Heart left ventricle (tissue), 16 donors: ENCODE results near the gene NME3. TPM values are rescaled to one million over a fixed set of nuclear protein-coding genes. Genes with fewer than 3 reads are reported as not detected.
"Not testable (repeated sequence)": the region's sequence is repeated elsewhere in the genome, so short reads cannot be mapped to it uniquely, and the experiment has no call there.

Experiments used
- ATAC-seq, 4 donors: fragments of 200-7000 bp; cut with Tn5 transposase; one replicate each; pipeline ENCODE4 v1.9.1; 2020 to 2022; ENCODE audit warnings: moderate library complexity in 4 of 4, mild to moderate bottlenecking in 3 of 4, moderate number of reproducible peaks in 1 of 4
- DNase-seq, 5 donors: peaks; one replicate each; pipeline ENCODE4 v3.0.0-alpha.2; 2020
- H3K27ac ChIP-seq, 12 donors: fragments of 200-600 bp; sonication (generic) in 4 of 12; one replicate each; pipeline versions ENCODE4 v1.5.0 to v1.8.0; 2016 to 2022; ENCODE audit warnings: mild to moderate bottlenecking in 2 of 12
- H3K27me3 ChIP-seq, 9 donors: fragments of 200-600 bp; sonication (generic) in 2 of 9; one replicate each; pipeline versions ENCODE4 v1.5.1 to v1.8.0; 2016 to 2022; ENCODE audit warnings: mild to moderate bottlenecking in 3 of 9
- H3K36me3 ChIP-seq, 9 donors: fragments of 200-600 bp; sonication (generic) in 2 of 9; one replicate each; pipeline versions ENCODE4 v1.5.0 to v1.8.0; 2018 to 2022; ENCODE audit warnings: mild to moderate bottlenecking in 2 of 9
- H3K4me1 ChIP-seq, 12 donors: fragments of 200-600 bp; sonication (generic) in 4 of 12; one replicate each; pipeline versions ENCODE4 v1.5.0 to v1.8.0; 2016 to 2022; ENCODE audit warnings: mild to moderate bottlenecking in 3 of 12
- H3K4me3 ChIP-seq, 12 donors: fragments of 200-600 bp; sonication (generic) in 4 of 12; one replicate each; pipeline versions ENCODE4 v1.5.0 to v1.8.0; 2017 to 2022; ENCODE audit warnings: mild to moderate bottlenecking in 9 of 12, moderate library complexity in 4 of 12
- H3K9me3 ChIP-seq, 12 donors: fragments of 200-600 bp; sonication (generic) in 4 of 12; one replicate each; pipeline versions ENCODE4 v1.5.0 to v1.8.0; 2016 to 2022; ENCODE audit warnings: mild to moderate bottlenecking in 1 of 12
- CTCF ChIP-seq, 12 donors: fragments of 200-600 bp; sonication (generic) in 4 of 12; IDR thresholded peaks; one replicate each; pipeline versions ENCODE4 v1.5.0 to v1.8.0; 2018 to 2022; ENCODE audit warnings: antibody characterized with exemption in 12 of 12, mild to moderate bottlenecking in 5 of 12
- POLR2A ChIP-seq, 2 donors: fragments of 450-650 bp; IDR thresholded peaks; one replicate each; pipeline ENCODE4 v1.6.1; 2017; ENCODE audit warnings: antibody characterized with exemption in 2 of 2, mild to moderate bottlenecking in 2 of 2, moderate library complexity in 2 of 2
- WGBS, 4 donors: extraction: QIAGEN DNeasy Blood & Tissue Kit in 2 of 4; methylation state at CpG; one replicate each; pipeline versions ENCODE4 v1.1.5 to v1.1.7; 2013 to 2018; 5-methylcytosine and 5-hydroxymethylcytosine counted together
- intact Hi-C, 10 donors: fragments of 100-400 bp; cut with DNase I; formaldehyde crosslinking; loops; one replicate each; pipeline versions ENCODE4 v1.11.1 to v1.14.2; 2022
- polyA plus RNA-seq, 2 donors: library from polyadenylated mRNA; stranded (reverse); fragments of 200-250 nt; gene quantifications; one replicate each; pipeline ENCODE4 v1.2.3, GENCODE V29; 2013
- total RNA-seq, 9 donors: library from RNA; depleted of rRNA in 2 of 9; stranded (reverse); fragments of >200 nt in 2 of 9; fragmentation: NEBNext Ultra II Directional in 3 of 9; extraction: Animal tissue kit (Norgen Biotek cat#: 25700) in 3 of 9; gene quantifications; one replicate each; pipeline versions ENCODE4 v1.1.0 to v1.2.4, GENCODE V29; 2016 to 2023
- donor health status: ischemic (EF 13 %, LVEDD 7.1; RV severe dilation, severe dysfunction).
- donor health status: healthy with polysubstance abuse.
- donor health status: DM: no; HTN: yes; CAD: no.
- donor health status: DM: no; HTN: no; CAD: no.
- donor health status: ischemic (EF 25% LVEDD 6.9; RV normal size, moderate dysfunction).
- donor health status: ischemic (EF 25% LVEDD 5.7; RV mildly dilated, moderate dysfunction).
- donor health status: healthy.
- donor health status: DM: yes; HTN: yes; CAD: no.
- donor health status: ischemic (EF 35%, LVEDD 5.7; RV mildly dilated, moderate dysfunction).
- donor health status: nonischemic (EF 11% LVEDD 7.7; RV severe dilation, severe dysfunction).
- donor health status: DM: yes; HTN: yes; CAD: no.
- donor health status: PGD.
- donor health status: ischemic (EF 29% LVEDD 5.4; RV normal size, mild dysfunction).
- donor health status: nonischemic (EF 23%, LVEDD 6.1; RV moderate dilation, normal function).

The NME3 gene
- total and polyA plus RNA-seq, 11 donors, result 24.4 to 86.4 (median 31.3) TPM

DNA sequence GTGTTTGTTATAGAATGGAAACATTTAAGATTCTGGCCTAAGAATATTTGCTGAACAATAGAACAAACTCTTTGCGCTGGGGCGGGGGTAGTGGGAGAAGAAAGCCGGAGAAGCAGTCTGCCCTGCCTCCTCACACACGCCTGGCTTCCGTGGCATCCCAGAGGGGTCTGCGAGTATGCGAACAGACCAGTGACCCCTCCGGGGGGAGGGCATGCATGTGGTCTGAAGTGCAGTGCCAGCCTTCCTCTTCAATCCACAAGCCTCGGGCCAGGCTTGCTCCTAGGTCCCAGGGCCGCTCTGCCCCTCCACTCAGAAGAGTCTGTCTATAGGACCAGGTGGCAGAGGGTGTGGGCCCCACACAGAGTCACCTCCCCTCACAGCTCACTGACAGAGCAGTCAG lies 36.3 kb upstream of the NME3 start:
- H3K4me1 ChIP-seq, result peaks cover 0 to under 1% (median 0%) of the 10 kb centered on the region in 12 donors
- H3K36me3 ChIP-seq, result peaks cover 0 to 59% (median 34%) of the 10 kb centered on the region in 9 donors
- no peaks in the 10 kb centered on the region for H3K27me3 ChIP-seq
- ATAC-seq (no peak), DNase-seq (no peak)
- intact Hi-C loops, result no loop called here
- H3K4me3 ChIP-seq, result no peak overlapping the region
- 82 to 92% (median 89%) methylated on average over 9 to 10 of the region's 10 CpGs for WGBS, 4 donors
- no peak overlapping the region for H3K27ac ChIP-seq
- TF ChIP-seq CTCF (IDR thresholded peaks at IDR 0.05) (no peak), POLR2A (IDR thresholded peaks at IDR 0.05) (no peak)
- peaks cover 0 to 6% (median 0%) of the 10 kb centered on the region in 12 donors for H3K9me3 ChIP-seq

DNA sequence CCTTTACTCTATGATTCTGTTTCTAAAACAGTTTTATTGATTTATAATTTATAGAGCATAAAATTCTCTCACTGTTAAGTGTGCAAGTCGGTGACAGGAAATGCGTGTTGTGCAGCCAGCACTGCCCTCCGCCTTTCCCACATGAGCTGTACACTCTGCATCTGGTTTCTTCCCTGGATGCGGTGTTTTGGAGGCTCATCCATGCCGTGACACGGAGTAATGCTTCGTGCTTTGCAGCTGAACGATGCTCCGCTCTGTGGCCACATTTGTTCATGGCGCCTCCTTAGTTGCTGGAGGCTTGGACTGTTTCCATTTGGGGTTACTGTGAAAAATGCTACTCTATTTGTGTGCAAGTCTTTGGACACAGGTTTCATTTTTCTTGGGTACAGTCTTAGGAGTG lies 29.4 kb upstream of the NME3 start:
- Histone ChIP-seq H3K36me3 (peaks cover 0 to 7% (median 2%) of the 10 kb centered on the region in 9 donors), H3K27me3 (no peaks in the 10 kb centered on the region), H3K9me3 (peaks cover 0 to 7% (median 0%) of the 10 kb centered on the region in 12 donors), H3K27ac (no peak overlapping the region), H3K4me1 (no peaks in the 10 kb centered on the region), H3K4me3 (no peak overlapping the region)
- intact Hi-C loops, result no loop called here
- no peak for DNase-seq
- no peak for TF ChIP-seq CTCF (IDR thresholded peaks at IDR 0.05)
- TF ChIP-seq POLR2A (IDR thresholded peaks at IDR 0.05), result no peak
- ATAC-seq, result no peak
- 69 to 85% (median 84%) methylated on average over 10 of the region's 10 CpGs for whole genome bisulfite sequencing, 4 donors

DNA sequence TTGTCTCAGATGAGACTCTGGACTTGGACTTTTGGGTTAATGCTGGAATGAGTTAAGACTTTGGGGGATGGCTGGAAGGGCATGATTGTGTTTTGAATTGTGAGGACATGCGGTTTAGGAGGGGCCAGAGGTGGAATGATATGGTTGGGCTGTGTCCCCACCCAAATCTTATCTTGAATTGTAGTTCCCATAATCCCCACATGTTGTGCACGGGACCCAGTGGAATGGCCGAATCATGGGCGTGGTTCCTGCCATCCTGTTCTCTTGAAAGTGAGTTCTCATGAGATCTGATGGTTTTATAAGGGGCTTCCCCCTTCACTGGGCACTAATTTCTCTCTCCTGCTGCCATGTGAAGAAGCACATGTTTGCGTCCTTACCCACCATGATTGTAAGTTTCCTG lies 27.9 kb upstream of the NME3 start:
- H3K4me1 ChIP-seq, intact Hi-C loops, H3K4me3 ChIP-seq, H3K27ac ChIP-seq, ATAC-seq, DNase-seq, H3K27me3 ChIP-seq, H3K9me3 ChIP-seq, H3K36me3 ChIP-seq: not testable (repeated sequence)
- 70 to 88% (median 83%) methylated on average over 4 to 5 of the region's 5 CpGs for WGBS, 4 donors

- Histone ChIP-seq H3K36me3 (peaks cover 0 to 17% (median 0%) of the 10 kb centered on the region in 9 donors), H3K4me1 (no peaks in the 10 kb centered on the region), H3K27me3 (no peaks in the 10 kb centered on the region), H3K9me3 (peaks cover 0 to 7% (median 0%) of the 10 kb centered on the region in 12 donors), H3K4me3 (no peak overlapping the region), H3K27ac (no peak overlapping the region)
- ATAC-seq (no peak), DNase-seq (peak in 1 of 5 donors; percentile 22)
- intact Hi-C loops, result no loop called here
- WGBS, 4 donors, result 84 to 89% (median 87%) methylated on average over 14 to 32 of the region's 32 CpGs
- TF ChIP-seq CTCF (IDR thresholded peaks at IDR 0.05) (no peak), POLR2A (IDR thresholded peaks at IDR 0.05) (no peak)
These were observed 23.7 kb upstream of the NME3 start for GRCh38 chr16:1794908-1795666.
